Fibroblast of lung (primary cell): Measurements from ENCODE around the gene CEP192. TPM values are rescaled to one million over a fixed set of nuclear protein-coding genes. Genes with fewer than 3 reads are reported as not detected.

Source experiments
- DNase-seq, 2 donors: peaks; one replicate each; pipeline versions ENCODE4 v3.0.0 to v3.0.0-alpha.2; 2010; ENCODE audit warnings: low read depth in 2 of 2
- H2AFZ ChIP-seq: 2 replicates; pipeline ENCODE4 v1.5.1; 2012; ENCODE audit warnings: low read length, control low read depth, inconsistent platforms
- H3K27ac ChIP-seq: 2 replicates; pipeline ENCODE4 v1.5.1; 2011; ENCODE audit warnings: low read length, control low read depth; ENCODE audit not compliant: insufficient read depth
- H3K27me3 ChIP-seq: 2 replicates; pipeline ENCODE4 v1.5.1; 2011; ENCODE audit warnings: mild to moderate bottlenecking, low read length; ENCODE audit not compliant: control insufficient read depth, insufficient read depth
- H3K36me3 ChIP-seq: 2 replicates; pipeline ENCODE4 v1.5.1; 2011; ENCODE audit warnings: low read length; ENCODE audit not compliant: control insufficient read depth, insufficient read depth
- H3K4me1 ChIP-seq: 2 replicates; pipeline ENCODE4 v1.5.1; 2011; ENCODE audit warnings: low read length; ENCODE audit not compliant: control insufficient read depth, insufficient read depth; ENCODE audit errors: extremely low read depth
- H3K4me2 ChIP-seq: 2 replicates; pipeline ENCODE4 v1.5.1; 2011; ENCODE audit warnings: low read length, control low read depth; ENCODE audit not compliant: insufficient read depth; ENCODE audit errors: extremely low read depth
- H3K4me3 ChIP-seq, 4 experiments: fragments of 200-600 bp in 1 of 4; sonication (generic) in 1 of 4; replicated peaks in 1 of 4; 2 replicates each; pipeline ENCODE4 v1.5.1; 2011 to 2016; ENCODE audit warnings: low read length in 4 of 4, low read depth in 3 of 4, mild to moderate bottlenecking in 3 of 4, control low read depth in 2 of 4, inconsistent platforms in 1 of 4, mixed read lengths in 1 of 4; ENCODE audit not compliant: insufficient read depth in 1 of 4; ENCODE audit errors: control extremely low read depth in 1 of 4
- H3K79me2 ChIP-seq: 2 replicates; pipeline ENCODE4 v1.5.1; 2012; ENCODE audit warnings: mild to moderate bottlenecking, low read length, inconsistent platforms; ENCODE audit not compliant: control insufficient read depth, insufficient read depth
- H3K9ac ChIP-seq: 2 replicates; pipeline ENCODE4 v1.5.1; 2011; ENCODE audit warnings: mild to moderate bottlenecking, low read length, control low read depth; ENCODE audit not compliant: insufficient read depth
- H3K9me3 ChIP-seq: 2 replicates; pipeline ENCODE4 v1.5.1; 2012; ENCODE audit warnings: low read depth, low read length; ENCODE audit not compliant: control insufficient read depth, insufficient read depth
- H4K20me1 ChIP-seq: 2 replicates; pipeline ENCODE4 v1.5.1; 2011; ENCODE audit warnings: low read length; ENCODE audit not compliant: control insufficient read depth, insufficient read depth; ENCODE audit errors: extremely low read depth
- CTCF ChIP-seq, 2 donors: IDR thresholded peaks in 1 of 2; conservative IDR thresholded peaks in 1 of 2; 1 replicate in 1 of 2; 2 replicates in 1 of 2; pipeline ENCODE4 v1.5.1; 2011 to 2012; ENCODE audit warnings: low read length in 2 of 2, control low read depth in 1 of 2, inconsistent platforms in 1 of 2, low read depth in 1 of 2, mild to moderate bottlenecking in 1 of 2
- EZH2 ChIP-seq: IDR thresholded peaks from 2 replicates; pipeline ENCODE4 v1.5.1; 2012; ENCODE audit warnings: low read length, control low read depth, mild to moderate bottlenecking; ENCODE audit errors: missing control alignments
- polyA plus RNA-seq, 2 donors: library from polyadenylated mRNA; depleted of rRNA in 1 of 2; stranded (reverse) in 1 of 2; unstranded in 1 of 2; fragments of >200 nt; gene quantifications; 2 replicates each; pipeline ENCODE4 v1.2.1, GENCODE V29; 2011 to 2012; ENCODE audit warnings: missing spikeins in 1 of 2
- total RNA-seq: library from RNA; depleted of rRNA; stranded (reverse); fragments of >200 nt; gene quantifications from 2 replicates; pipeline ENCODE4 v1.2.1, GENCODE V29; 2014

Gene CEP192
- total and polyA plus RNA-seq, 2 donors (not counting 1 experiment from before 2014, with no cell fraction given), result 12.5 to 32.7 TPM

DNA sequence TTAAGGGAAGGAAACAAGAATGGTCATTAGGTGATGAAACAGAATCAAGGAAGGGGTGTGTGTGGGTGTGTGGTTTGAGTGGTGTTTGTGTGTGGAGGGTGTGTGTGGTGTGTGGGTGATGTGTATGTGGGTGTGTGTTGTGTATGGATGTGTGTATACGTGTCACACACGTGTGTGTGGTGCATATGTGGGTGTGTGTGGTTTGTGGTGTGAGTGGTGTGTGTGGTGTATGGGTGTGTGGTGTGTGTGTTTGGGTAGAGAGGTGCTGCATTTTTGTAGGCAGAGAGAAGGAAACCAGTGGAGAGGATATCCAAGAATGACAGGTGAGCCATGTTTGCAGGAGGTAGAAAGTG, 1.1 kb upstream of the CEP192 start:
- TF ChIP-seq EZH2 (no peak), CTCF (conservative IDR thresholded peaks at IDR 0.05 in 1 of 2, IDR thresholded peaks at IDR 0.05 in 1 of 2; ENCODE audit: low read depth in 1 of 2, low read length in 2 of 2) (no peak)
- H3K79me2 ChIP-seq, result peaks cover 32% of the 10 kb centered on the region
- DNase-seq, result no peak
- H3K4me1 ChIP-seq, result peaks cover 5% of the 10 kb centered on the region
- H3K27me3 ChIP-seq, result no peaks in the 10 kb centered on the region
- no peak overlapping the region for H3K9ac ChIP-seq
- no peaks in the 10 kb centered on the region for H3K36me3 ChIP-seq
- peak overlapping the region; percentile 80 for H3K27ac ChIP-seq
- peak overlapping the region in 3 of 4 experiments; percentile 76 to 83 (median 81) for H3K4me3 ChIP-seq
- no peaks in the 10 kb centered on the region for H4K20me1 ChIP-seq
- H3K4me2 ChIP-seq, result peak overlapping the region; percentile 97
- no peak overlapping the region for H2AFZ ChIP-seq
- H3K9me3 ChIP-seq, result no peaks in the 10 kb centered on the region

DNA sequence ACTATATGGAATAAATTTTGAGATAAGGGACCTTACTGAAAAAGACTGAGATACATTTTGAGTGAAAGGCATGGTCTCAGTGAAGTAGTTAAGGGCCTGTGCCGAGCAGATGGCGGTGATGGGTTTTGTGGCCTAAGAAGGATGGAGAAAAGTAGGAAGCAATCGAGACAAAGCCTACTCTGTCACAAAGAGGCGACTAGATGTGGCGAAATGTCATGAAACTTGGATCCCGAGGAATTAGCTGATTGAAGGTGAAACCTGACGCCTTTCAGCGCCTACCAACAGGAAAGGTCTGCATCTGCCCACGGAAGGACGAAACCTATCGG, 558 bp upstream of the CEP192 start:
- TF ChIP-seq CTCF (conservative IDR thresholded peaks at IDR 0.05 in 1 of 2, IDR thresholded peaks at IDR 0.05 in 1 of 2; ENCODE audit: low read depth in 1 of 2, low read length in 2 of 2) (no peak), EZH2 (no peak)
- H3K27me3 ChIP-seq, result no peaks in the 10 kb centered on the region
- H3K9me3 ChIP-seq, result no peaks in the 10 kb centered on the region
- H3K36me3 ChIP-seq, result no peaks in the 10 kb centered on the region
- peak overlapping the region; percentile 97 for H3K4me2 ChIP-seq
- peaks cover 5% of the 10 kb centered on the region for H3K4me1 ChIP-seq
- peak overlapping the region; percentile 76 to 83 (median 82) for H3K4me3 ChIP-seq
- peak overlapping the region; percentile 55 for H3K9ac ChIP-seq
- H3K27ac ChIP-seq, result peak overlapping the region; percentile 80
- no peak for DNase-seq
- H3K79me2 ChIP-seq, result peaks cover 37% of the 10 kb centered on the region
- peak overlapping the region; percentile 91 for H2AFZ ChIP-seq
- no peaks in the 10 kb centered on the region for H4K20me1 ChIP-seq

DNA sequence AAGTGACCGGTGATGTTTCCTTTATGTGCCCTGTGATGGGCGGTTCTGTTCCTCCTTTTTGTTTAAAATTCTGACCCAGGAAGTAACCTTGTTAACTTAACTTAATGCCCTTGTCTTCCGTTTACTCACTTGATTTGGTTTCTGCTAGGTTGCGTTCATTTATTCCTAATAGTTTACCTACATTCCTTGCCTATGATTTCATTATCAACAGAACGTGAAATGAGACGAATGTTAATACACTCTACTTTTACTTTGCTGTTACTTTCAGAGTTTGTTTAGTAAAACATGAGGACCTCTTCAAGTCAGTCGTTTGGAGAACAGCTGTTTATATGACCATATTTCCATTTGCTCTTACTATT, 638 bp downstream of the CEP192 start:
- peak overlapping the region; percentile 72 to 96 (median 78) for H3K4me3 ChIP-seq

More for the DNA sequence above, 638 bp downstream of the CEP192 start:
- Histone ChIP-seq H3K9me3 (no peaks in the 10 kb centered on the region), H3K27me3 (no peaks in the 10 kb centered on the region), H3K27ac (peak overlapping the region; percentile 79), H3K79me2 (peaks cover 49% of the 10 kb centered on the region), H2AFZ (peak overlapping the region; percentile 95), H3K4me1 (peaks cover 5% of the 10 kb centered on the region), H3K4me2 (peak overlapping the region; percentile 98), H3K36me3 (no peaks in the 10 kb centered on the region), H3K9ac (peak overlapping the region; percentile 86), H4K20me1 (no peaks in the 10 kb centered on the region)
- TF ChIP-seq CTCF (conservative IDR thresholded peaks at IDR 0.05 in 1 of 2, IDR thresholded peaks at IDR 0.05 in 1 of 2; ENCODE audit: low read depth in 1 of 2, low read length in 2 of 2), result no peak
- DNase-seq, result no peak
